SW 1271 (cell line): ENCODE results near the gene MMP23B.

Experiments used
- DNase-seq, 2 experiments: peaks; one replicate each; lab custom pipeline; 2025; lab: John Stamatoyannopoulos, UW

MMP23B gene

DNA sequence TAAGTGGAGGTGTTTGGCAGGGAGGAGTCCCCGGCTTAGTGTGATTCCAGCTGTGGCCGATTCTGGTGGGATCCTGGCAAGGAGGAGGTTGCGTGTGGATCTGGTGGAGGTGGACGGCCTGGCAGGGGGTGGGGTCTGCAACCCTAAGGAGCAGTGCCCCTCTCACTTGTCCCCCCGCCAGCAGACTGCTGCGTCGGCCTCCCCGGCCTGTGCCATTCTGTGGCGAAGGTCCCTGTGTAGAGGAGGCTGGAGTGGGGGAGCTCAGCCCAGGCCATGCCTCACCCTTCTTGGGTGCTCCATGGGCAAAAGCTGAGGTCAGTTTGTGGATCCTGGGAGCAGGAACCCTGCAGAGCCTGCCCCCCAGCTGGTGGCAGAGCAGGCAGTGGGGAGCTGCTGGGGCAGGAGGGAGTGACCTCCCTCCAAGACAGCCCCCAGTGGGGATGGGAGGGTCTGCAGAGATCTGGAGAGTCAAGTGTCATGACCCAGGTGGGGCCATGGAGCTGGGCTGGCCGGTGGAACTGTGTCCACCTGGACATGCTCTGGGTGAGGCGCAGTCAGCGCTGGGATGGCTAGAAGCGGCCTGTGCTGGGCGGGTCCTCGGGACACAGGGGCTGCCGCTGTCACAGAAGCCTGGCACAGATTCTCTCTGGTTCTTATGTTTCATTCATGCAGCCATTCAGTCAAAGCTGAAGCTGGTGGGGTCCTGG is 11.4 kb upstream of the MMP23B start:
- DNase-seq: no peak

DNA sequence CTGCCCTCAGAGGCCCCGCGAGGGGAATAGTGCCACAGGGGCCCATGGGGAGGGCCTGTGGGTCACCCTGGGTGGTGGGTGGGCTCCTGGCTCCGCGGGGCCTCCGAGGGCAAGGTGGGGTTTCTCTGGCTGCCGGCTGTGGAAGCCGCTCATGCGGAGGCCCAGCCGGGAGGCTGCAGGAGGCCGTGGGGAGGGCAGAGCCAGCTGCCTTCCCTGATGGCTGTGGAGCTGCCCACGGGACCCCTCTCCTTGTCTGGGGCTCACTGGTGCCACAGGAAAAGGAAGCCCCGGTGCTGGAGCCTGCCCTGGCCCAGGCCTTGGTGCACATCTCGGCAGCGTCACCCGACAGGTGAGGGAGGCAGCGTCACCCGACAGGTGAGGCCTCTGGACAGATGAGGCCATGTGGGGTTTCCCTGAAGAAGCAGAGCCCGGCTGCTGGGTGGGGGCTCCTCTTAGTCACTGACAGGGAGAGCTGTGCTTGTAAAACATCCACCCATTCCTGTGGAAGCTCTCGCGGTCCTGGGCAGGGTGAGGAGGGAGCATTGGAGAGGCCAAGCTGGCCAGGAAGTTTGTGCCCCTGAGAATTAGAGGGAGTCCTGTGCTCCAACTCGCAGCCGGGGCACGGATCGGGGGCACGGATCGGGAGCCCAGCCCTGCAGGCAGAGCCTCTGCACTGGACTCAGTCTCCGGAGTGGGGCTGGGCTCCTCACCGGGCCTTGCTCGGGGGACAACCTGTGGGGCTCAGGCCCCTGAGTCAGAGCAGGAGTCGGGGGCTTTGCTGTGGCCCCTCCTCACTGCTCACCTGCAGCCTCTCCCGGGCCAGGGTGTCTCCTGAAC is 10.6 kb upstream of the MMP23B start:
- no peak for DNase-seq

DNA sequence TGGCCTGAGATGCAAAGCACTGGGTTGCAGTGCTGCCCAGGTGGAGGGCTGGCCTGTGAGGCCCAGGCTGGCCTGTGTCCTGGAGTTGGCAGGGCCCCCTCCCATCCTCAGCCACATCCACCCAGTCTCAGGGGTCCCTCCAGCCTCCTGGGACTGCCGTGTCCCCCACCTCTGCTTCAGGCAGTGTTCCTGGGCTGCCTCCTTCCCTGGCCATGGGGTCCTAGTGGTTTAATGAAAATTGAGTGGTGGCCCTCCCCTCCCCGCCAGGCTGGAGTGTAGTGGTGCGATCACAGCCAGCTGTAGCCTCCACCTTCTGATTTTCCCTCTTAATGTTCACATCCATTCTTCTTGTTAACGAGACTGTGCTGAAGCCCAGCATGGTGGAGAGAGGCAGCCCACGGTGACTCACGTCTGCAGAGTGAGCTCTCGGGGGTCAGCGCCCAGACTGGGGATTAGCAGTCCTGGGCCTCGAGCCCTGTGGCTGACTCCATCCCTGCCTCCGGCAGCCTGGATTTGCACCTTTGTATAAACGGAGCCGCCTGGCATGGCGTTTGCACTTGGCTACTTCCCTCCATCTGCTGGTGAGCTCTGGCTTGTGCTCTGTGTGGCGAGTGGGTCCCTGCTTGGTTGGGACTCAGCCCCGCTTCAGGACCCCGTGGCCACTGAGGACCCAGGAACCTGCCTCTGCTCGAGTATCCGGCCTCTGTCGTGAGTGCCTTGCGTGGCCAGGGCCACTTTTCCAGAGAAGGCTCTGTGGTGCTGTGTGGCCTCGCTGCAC is 9.8 kb upstream of the MMP23B start:
- DNase-seq: no peak

DNA sequence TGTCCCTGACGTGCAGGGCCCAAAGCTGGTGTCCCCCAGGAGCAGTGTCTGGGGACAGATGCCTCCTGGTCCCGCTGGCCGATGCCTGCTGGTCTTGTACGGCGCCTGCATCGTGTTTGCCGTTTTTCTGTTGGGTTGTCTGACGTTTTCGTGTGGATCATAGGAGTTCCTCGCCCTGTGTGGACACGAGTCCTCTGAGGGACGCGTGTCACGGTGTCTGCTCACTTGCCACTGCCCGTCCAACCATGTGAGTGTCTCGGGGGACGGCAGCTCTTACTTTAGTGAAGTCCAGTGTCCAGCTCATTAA is 9.2 kb upstream of the MMP23B start:
- DNase-seq: no peak

DNA sequence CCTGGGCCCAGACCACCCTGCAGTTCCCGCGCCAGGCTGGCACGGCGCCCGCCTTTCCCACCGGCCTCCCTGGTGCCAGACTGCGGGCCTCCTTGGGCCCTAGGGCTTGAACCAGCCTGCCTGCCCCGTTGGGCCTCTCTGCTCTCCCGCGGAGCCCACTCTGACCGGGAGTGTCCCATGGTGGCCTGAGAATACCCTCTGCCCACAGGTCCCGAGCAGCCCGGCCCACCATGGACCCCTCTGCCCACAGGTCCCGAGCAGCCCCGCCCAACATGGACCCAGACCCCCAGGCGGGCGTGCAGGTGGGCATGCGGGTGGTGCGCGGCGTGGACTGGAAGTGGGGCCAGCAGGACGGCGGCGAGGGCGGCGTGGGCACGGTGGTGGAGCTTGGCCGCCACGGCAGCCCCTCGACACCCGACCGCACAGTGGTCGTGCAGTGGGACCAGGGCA is 8.8 kb upstream of the MMP23B start:
- no peak for DNase-seq

GRCh38 chr1:1623631-1624442 is 8.1 kb upstream of the MMP23B start:
- no peak for DNase-seq

DNA sequence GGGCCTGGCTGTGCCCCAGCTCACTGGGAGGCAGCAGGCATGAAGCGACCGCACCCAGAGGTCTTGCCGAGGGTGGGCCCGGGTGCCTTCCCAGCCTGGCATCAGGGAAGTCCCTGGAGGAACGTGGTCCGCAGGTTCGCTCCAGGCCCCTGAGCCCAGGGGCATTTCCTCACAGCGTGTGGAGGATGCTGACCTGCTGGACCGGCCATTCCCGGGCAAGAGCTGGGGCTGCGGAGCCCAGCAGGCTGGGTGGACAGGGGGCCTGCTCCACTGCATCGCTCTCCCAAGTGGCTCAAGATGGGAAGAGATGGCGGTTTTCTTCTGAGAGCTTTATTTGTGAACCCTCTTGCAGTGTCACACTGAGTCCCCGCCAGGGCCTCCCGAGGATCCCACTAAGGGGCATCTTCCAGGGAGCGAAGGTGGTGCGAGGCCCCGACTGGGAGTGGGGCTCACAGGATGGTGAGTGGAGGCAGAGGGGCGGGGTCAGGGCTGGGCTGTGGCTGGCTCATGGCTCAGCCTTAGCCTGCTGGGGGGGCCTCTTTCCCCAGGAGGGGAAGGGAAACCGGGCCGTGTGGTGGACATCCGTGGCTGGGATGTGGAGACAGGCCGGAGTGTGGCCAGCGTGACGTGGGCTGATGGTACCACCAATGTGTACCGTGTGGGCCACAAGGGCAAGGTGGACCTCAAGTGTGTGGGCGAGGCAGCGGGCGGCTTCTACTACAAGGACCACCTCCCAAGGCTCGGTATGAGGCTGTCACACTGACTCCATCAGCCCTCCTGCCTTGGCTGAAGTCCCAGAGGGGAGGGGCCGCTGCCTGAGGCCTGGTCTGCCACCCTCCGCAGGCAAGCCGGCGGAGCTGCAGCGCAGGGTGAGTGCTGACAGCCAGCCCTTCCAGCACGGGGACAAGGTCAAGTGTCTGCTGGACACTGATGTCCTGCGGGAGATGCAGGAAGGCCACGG is 7.2 kb upstream of the MMP23B start:
- no peak for DNase-seq

DNA sequence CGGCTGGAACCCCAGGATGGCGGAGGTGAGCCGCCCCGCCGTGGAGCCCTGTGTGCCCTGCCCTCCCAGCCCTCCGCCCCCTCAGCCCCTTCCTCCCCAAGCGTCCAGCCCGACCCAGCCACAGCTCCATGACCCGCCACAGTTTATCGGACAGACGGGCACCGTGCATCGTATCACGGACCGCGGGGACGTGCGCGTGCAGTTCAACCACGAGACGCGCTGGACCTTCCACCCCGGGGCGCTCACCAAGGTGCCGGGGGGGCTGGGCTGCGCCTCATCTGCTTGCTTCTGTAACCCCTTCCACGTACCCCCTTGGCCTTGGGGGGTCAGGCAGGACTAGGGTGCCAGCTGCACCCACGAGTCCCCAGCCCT is 6.6 kb upstream of the MMP23B start:
- no peak for DNase-seq

GRCh38 chr1:1625824-1626206 is 6.2 kb upstream of the MMP23B start:
- no peak for DNase-seq

GRCh38 chr1:1626207-1627141 is 5.5 kb upstream of the MMP23B start:
- DNase-seq: no peak

DNA sequence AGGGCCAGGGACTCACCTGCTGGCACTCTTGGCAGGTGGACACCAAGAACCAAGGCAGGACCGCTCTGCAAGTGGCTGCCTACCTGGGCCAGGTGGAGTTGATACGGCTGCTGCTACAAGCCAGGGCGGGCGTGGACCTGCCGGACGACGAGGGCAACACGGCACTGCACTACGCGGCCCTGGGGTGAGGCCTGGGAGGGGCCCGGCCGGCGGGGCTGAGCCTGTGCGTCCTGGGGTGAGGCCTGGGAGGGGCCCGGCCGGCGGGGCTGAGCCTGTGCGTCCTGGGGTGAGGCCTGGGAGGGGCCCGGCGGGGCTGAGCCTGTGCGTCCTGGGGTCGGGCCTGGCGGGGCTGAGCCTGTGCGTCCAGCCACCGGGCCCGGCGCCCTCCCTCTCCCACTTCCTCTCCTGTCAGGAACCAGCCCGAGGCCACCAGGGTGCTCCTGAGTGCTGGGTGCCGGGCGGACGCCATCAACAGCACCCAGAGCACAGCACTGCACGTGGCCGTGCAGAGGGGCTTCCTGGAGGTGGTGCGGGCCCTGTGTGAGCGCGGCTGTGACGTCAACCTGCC is 4.6 kb upstream of the MMP23B start:
- DNase-seq: no peak

DNA sequence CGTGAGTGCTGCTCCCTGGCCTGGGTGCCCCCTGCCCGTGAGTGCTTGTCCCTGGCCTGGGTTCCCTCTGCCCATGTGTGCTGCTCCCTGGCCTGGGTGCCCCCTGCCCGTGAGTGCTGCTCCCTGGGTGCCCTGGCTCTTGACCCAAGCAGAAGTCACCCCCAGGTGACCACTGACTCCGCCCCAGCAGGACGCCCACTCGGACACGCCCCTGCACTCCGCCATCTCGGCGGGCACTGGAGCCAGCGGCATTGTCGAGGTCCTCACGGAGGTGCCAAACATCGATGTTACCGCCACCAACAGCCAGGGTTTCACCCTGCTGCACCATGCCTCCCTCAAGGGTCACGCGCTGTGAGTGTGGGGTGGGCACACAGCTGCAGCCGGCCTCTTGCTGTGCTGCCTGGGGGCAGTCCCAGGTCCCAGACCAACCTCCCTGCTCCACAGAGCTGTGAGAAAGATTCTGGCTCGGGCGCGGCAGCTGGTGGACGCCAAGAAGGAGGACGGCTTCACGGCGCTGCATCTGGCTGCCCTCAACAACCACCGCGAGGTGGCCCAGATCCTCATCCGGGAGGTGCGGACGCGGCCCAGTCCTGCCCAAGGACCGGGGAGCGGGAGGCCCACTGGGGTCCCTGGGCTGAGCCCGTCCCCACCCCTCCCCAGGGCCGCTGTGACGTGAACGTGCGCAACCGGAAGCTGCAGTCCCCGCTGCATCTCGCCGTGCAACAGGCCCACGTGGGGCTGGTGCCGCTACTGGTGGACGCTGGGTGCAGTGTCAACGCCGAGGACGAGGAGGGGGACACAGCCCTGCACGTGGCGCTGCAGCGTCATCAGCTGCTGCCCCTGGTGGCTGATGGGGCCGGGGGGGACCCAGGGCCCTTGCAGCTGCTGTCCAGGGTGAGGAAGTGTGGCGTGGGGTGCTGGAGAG is 3.9 kb upstream of the MMP23B start:
- DNase-seq: no peak

DNA sequence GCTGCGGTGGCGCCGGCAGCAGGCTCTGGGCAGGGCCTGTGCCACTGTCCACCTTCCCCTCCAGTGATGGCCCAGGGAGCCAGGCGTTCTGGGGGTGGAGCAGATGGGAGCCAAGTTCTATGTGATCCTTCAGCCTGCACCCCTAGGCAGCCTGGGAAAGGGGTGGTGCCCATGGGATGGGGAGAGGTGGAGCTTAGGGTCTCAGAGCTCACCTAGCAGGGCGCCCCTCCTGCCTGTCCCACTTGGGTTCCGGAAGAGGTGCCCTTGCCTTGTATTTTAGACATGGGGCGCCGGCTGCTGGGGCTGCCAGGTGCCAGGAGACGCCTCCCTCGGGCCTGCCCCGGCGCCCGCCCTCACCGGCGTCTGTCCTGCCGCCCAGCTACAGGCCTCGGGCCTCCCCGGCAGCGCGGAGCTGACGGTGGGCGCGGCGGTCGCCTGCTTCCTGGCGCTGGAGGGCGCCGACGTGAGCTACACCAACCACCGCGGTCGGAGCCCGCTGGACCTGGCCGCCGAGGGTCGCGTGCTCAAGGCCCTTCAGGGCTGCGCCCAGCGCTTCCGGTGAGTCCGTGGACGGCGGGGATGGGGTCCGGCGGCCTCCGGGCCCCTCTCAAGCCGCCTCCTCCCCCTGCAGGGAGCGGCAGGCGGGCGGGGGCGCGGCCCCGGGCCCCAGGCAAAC is 3.1 kb upstream of the MMP23B start:
- DNase-seq: peak in 1 of 2 experiments; percentile 3

DNA sequence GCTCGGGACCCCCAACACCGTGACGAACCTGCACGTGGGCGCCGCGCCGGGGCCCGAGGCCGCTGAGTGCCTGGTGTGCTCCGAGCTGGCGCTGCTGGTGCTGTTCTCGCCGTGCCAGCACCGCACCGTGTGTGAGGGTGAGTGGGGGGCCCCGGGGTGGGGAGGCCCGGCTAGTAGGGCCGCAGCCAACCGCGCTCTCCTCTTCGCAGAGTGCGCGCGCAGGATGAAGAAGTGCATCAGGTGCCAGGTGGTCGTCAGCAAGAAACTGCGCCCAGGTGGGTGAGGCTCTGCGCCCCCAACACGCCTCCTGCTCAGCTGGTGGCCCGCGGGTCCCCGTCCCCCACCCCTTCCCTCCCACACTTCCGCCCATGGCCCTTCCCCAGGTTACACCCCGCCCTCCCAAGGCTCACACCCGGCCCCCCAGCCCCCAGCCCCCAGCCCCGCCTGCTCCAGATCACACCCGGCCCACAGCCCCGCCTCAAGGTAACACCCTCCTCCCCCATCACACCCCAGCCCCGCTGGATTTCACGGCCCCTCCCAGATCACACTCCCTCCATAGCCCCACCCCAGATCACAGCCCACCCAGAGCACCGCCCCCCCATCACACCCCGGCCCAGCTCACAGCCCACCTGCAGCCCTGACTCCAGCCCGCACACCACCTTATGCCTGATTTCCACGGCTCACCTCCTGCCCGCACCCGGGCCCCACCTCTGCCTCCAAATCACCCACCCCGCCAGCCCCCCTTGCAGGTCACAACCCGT is 2.4 kb upstream of the MMP23B start:
- DNase-seq: no peak

- DNase-seq: no peak
Measured at GRCh38 chr1:1630191-1630964, 1.6 kb upstream of the MMP23B start.
